Fibroblast of lung (primary cell): ENCODE measurements around the gene PHF14. TPM values are rescaled to one million over a fixed set of nuclear protein-coding genes. Genes with fewer than 3 reads are reported as not detected.

Experiments
- DNase-seq, 2 donors: peaks; one replicate each; pipeline versions ENCODE4 v3.0.0 to v3.0.0-alpha.2; 2010; ENCODE audit warnings: low read depth in 2 of 2
- H2AFZ ChIP-seq: 2 replicates; pipeline ENCODE4 v1.5.1; 2012; ENCODE audit warnings: low read length, control low read depth, inconsistent platforms
- H3K27ac ChIP-seq: 2 replicates; pipeline ENCODE4 v1.5.1; 2011; ENCODE audit warnings: low read length, control low read depth; ENCODE audit not compliant: insufficient read depth
- H3K27me3 ChIP-seq: 2 replicates; pipeline ENCODE4 v1.5.1; 2011; ENCODE audit warnings: mild to moderate bottlenecking, low read length; ENCODE audit not compliant: control insufficient read depth, insufficient read depth
- H3K36me3 ChIP-seq: 2 replicates; pipeline ENCODE4 v1.5.1; 2011; ENCODE audit warnings: low read length; ENCODE audit not compliant: control insufficient read depth, insufficient read depth
- H3K4me1 ChIP-seq: 2 replicates; pipeline ENCODE4 v1.5.1; 2011; ENCODE audit warnings: low read length; ENCODE audit not compliant: control insufficient read depth, insufficient read depth; ENCODE audit errors: extremely low read depth
- H3K4me2 ChIP-seq: 2 replicates; pipeline ENCODE4 v1.5.1; 2011; ENCODE audit warnings: low read length, control low read depth; ENCODE audit not compliant: insufficient read depth; ENCODE audit errors: extremely low read depth
- H3K4me3 ChIP-seq, 4 experiments: fragments of 200-600 bp in 1 of 4; sonication (generic) in 1 of 4; replicated peaks in 1 of 4; 2 replicates each; pipeline ENCODE4 v1.5.1; 2011 to 2016; ENCODE audit warnings: low read length in 4 of 4, low read depth in 3 of 4, mild to moderate bottlenecking in 3 of 4, control low read depth in 2 of 4, inconsistent platforms in 1 of 4, mixed read lengths in 1 of 4; ENCODE audit not compliant: insufficient read depth in 1 of 4; ENCODE audit errors: control extremely low read depth in 1 of 4
- H3K79me2 ChIP-seq: 2 replicates; pipeline ENCODE4 v1.5.1; 2012; ENCODE audit warnings: mild to moderate bottlenecking, low read length, inconsistent platforms; ENCODE audit not compliant: control insufficient read depth, insufficient read depth
- H3K9ac ChIP-seq: 2 replicates; pipeline ENCODE4 v1.5.1; 2011; ENCODE audit warnings: mild to moderate bottlenecking, low read length, control low read depth; ENCODE audit not compliant: insufficient read depth
- H3K9me3 ChIP-seq: 2 replicates; pipeline ENCODE4 v1.5.1; 2012; ENCODE audit warnings: low read depth, low read length; ENCODE audit not compliant: control insufficient read depth, insufficient read depth
- H4K20me1 ChIP-seq: 2 replicates; pipeline ENCODE4 v1.5.1; 2011; ENCODE audit warnings: low read length; ENCODE audit not compliant: control insufficient read depth, insufficient read depth; ENCODE audit errors: extremely low read depth
- EZH2 ChIP-seq: IDR thresholded peaks from 2 replicates; pipeline ENCODE4 v1.5.1; 2012; ENCODE audit warnings: low read length, control low read depth, mild to moderate bottlenecking; ENCODE audit errors: missing control alignments
- polyA plus RNA-seq, 2 donors: library from polyadenylated mRNA; depleted of rRNA in 1 of 2; stranded (reverse) in 1 of 2; unstranded in 1 of 2; fragments of >200 nt; gene quantifications; 2 replicates each; pipeline ENCODE4 v1.2.1, GENCODE V29; 2011 to 2012; ENCODE audit warnings: missing spikeins in 1 of 2
- total RNA-seq: library from RNA; depleted of rRNA; stranded (reverse); fragments of >200 nt; gene quantifications from 2 replicates; pipeline ENCODE4 v1.2.1, GENCODE V29; 2014
- TF ChIP-seq, protein P1 (sequence below), 2 donors: IDR thresholded peaks in 1 of 2; conservative IDR thresholded peaks in 1 of 2; 1 replicate in 1 of 2; 2 replicates in 1 of 2; pipeline ENCODE4 v1.5.1; 2011 to 2012; ENCODE audit warnings: low read length in 2 of 2, control low read depth in 1 of 2, inconsistent platforms in 1 of 2, low read depth in 1 of 2, mild to moderate bottlenecking in 1 of 2

PHF14 gene
- total and polyA plus RNA-seq, 2 donors (not counting 1 experiment from before 2014, with no cell fraction given): 18.8 to 29.6 TPM

DNA sequence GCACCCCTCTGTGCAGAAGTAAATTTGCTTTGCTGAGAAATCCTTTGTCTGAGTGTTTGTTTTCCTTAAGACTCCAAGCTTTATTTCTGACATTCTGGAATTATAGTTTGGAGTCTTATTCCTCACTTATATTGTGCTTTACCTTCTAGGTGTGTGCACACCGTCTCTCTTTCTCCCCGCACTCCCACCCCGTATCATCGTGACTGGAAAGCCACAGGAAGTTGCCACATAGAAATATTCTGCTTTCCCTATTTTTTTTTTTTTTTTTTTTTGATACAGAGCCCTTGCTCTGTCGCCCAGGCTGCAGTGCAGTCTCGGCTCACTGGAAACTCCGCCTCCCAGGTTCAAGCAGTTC lies 109.5 kb downstream of the PHF14 start:
- no peaks in the 10 kb centered on the region for H3K27me3 ChIP-seq
- no peak overlapping the region for H2AFZ ChIP-seq
- H3K27ac ChIP-seq: no peak overlapping the region

DNA sequence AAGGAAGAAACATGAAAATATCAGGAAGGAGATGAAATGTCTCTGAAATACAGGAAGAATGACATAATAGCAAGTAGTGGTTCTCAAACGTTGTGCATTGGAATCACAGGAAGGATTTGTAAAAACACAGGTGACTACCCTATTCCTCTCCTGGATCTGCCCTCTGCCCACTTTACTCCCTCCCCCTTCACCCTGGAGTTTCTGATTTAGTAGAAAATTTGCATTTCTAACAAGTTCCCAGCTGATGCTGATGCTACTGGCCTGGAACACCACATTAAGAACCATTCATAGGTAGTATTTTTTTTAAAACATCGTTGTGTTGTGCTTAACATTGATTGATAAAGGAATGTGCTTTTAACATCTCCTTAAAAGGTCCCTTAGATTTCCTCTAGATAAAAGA lies 130.9 kb downstream of the PHF14 start:
- Histone ChIP-seq H3K4me3 (no peak overlapping the region), H3K27ac (no peak overlapping the region), H3K36me3 (no peaks in the 10 kb centered on the region)

More for the DNA sequence above, 109.5 kb downstream of the PHF14 start:
- no peak overlapping the region for H3K4me3 ChIP-seq
- H3K9me3 ChIP-seq: no peaks in the 10 kb centered on the region
- no peak for DNase-seq
- TF ChIP-seq EZH2: no peak
- TF ChIP-seq, protein P1, sequence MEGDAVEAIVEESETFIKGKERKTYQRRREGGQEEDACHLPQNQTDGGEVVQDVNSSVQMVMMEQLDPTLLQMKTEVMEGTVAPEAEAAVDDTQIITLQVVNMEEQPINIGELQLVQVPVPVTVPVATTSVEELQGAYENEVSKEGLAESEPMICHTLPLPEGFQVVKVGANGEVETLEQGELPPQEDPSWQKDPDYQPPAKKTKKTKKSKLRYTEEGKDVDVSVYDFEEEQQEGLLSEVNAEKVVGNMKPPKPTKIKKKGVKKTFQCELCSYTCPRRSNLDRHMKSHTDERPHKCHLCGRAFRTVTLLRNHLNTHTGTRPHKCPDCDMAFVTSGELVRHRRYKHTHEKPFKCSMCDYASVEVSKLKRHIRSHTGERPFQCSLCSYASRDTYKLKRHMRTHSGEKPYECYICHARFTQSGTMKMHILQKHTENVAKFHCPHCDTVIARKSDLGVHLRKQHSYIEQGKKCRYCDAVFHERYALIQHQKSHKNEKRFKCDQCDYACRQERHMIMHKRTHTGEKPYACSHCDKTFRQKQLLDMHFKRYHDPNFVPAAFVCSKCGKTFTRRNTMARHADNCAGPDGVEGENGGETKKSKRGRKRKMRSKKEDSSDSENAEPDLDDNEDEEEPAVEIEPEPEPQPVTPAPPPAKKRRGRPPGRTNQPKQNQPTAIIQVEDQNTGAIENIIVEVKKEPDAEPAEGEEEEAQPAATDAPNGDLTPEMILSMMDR (conservative IDR thresholded peaks at IDR 0.05 in 1 of 2, IDR thresholded peaks at IDR 0.05 in 1 of 2; ENCODE audit: low read depth in 1 of 2, low read length in 2 of 2): no peak
- no peaks in the 10 kb centered on the region for H3K36me3 ChIP-seq
- H3K4me1 ChIP-seq: no peaks in the 10 kb centered on the region
- no peaks in the 10 kb centered on the region for H4K20me1 ChIP-seq
- no peaks in the 10 kb centered on the region for H3K79me2 ChIP-seq
- H3K4me2 ChIP-seq: no peak overlapping the region
- no peak overlapping the region for H3K9ac ChIP-seq

DNA sequence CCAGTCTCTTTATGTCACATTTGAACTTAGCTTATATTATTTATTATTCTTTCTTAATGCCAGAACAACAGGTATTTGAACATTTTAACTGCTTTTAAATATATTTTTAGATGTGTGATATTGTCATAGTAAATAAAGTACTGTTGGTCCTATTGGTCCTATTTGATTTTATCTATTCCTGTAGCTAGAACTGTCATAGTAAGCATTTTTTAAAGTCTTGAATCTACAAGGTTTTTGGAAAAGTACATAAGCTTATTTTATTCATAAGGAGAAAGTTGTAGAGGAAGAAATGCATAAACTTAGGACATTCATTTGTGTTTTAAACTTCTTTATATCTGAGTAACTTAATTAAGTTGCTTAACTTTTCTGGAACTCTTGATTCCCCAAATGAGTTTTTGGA lies 136.0 kb downstream of the PHF14 start:
- H3K79me2 ChIP-seq: no peaks in the 10 kb centered on the region
- no peak overlapping the region for H3K4me2 ChIP-seq
- H3K4me1 ChIP-seq: no peaks in the 10 kb centered on the region
- H3K4me3 ChIP-seq: no peak overlapping the region
- no peaks in the 10 kb centered on the region for H3K9me3 ChIP-seq
- no peak overlapping the region for H2AFZ ChIP-seq
- no peak overlapping the region for H3K9ac ChIP-seq
- no peak for DNase-seq
- no peak for TF ChIP-seq EZH2
- TF ChIP-seq, protein P1 (conservative IDR thresholded peaks at IDR 0.05 in 1 of 2, IDR thresholded peaks at IDR 0.05 in 1 of 2; ENCODE audit: low read depth in 1 of 2, low read length in 2 of 2): no peak
- H3K27ac ChIP-seq: no peak overlapping the region
- H4K20me1 ChIP-seq: no peaks in the 10 kb centered on the region
- no peaks in the 10 kb centered on the region for H3K27me3 ChIP-seq
- no peaks in the 10 kb centered on the region for H3K36me3 ChIP-seq

More for the DNA sequence above, 130.9 kb downstream of the PHF14 start:
- Histone ChIP-seq H3K9me3 (no peaks in the 10 kb centered on the region), H3K9ac (no peak overlapping the region), H4K20me1 (no peaks in the 10 kb centered on the region), H2AFZ (no peak overlapping the region), H3K4me1 (no peaks in the 10 kb centered on the region), H3K4me2 (no peak overlapping the region), H3K79me2 (no peaks in the 10 kb centered on the region), H3K27me3 (no peaks in the 10 kb centered on the region)
- TF ChIP-seq EZH2: no peak
- TF ChIP-seq, protein P1 (conservative IDR thresholded peaks at IDR 0.05 in 1 of 2, IDR thresholded peaks at IDR 0.05 in 1 of 2; ENCODE audit: low read depth in 1 of 2, low read length in 2 of 2): no peak
- DNase-seq: no peak
